ENCODE measurements around the gene TGFA. TPM values are rescaled to one million over a fixed set of nuclear protein-coding genes. Genes with fewer than 3 reads are reported as not detected.

Gene TGFA
- total RNA-seq, 1 donor from 2014 or later, result not detected

- DNase-seq (ENCODE audit: low spot score), result no peak
- Histone ChIP-seq H3F3A (ENCODE audit: low read depth) (peaks cover 3% of the 10 kb centered on the region), H3K9me3 (ENCODE audit: low read depth) (no peaks in the 10 kb centered on the region), H3K4me2 (no peak overlapping the region), H3K79me2 (ENCODE audit: low read depth) (no peaks in the 10 kb centered on the region), H4K20me1 (ENCODE audit: low read depth) (no peaks in the 10 kb centered on the region), H3K36me3 (no peaks in the 10 kb centered on the region), H3K27ac (no peak overlapping the region), H3K27me3 (peaks cover 4% of the 10 kb centered on the region), H2AFZ (replicated peaks) (no peak overlapping the region), H3K4me1 (peaks cover 5% of the 10 kb centered on the region), H3K4me3 (no peak overlapping the region), H3K9ac (no peak overlapping the region)
- Mint-ChIP-seq H3K27me3 (ENCODE audit: insufficient read depth, low read depth) (no peaks in the 10 kb centered on the region), H3K4me1 (peaks cover 2% of the 10 kb centered on the region), H3K9me3 (no peaks in the 10 kb centered on the region), H3K36me3 (no peaks in the 10 kb centered on the region), H3K4me3 (no peak overlapping the region), H3K27ac (no peak overlapping the region)
- TF ChIP-seq, protein P1, sequence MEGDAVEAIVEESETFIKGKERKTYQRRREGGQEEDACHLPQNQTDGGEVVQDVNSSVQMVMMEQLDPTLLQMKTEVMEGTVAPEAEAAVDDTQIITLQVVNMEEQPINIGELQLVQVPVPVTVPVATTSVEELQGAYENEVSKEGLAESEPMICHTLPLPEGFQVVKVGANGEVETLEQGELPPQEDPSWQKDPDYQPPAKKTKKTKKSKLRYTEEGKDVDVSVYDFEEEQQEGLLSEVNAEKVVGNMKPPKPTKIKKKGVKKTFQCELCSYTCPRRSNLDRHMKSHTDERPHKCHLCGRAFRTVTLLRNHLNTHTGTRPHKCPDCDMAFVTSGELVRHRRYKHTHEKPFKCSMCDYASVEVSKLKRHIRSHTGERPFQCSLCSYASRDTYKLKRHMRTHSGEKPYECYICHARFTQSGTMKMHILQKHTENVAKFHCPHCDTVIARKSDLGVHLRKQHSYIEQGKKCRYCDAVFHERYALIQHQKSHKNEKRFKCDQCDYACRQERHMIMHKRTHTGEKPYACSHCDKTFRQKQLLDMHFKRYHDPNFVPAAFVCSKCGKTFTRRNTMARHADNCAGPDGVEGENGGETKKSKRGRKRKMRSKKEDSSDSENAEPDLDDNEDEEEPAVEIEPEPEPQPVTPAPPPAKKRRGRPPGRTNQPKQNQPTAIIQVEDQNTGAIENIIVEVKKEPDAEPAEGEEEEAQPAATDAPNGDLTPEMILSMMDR (IDR thresholded peaks at IDR 0.05), result no peak
- TF ChIP-seq EZH2 (IDR thresholded peaks at IDR 0.05), result no peak
- no peak for TF ChIP-seq EZH2phosphoT487 (IDR thresholded peaks at IDR 0.05)
These were observed 71.2 kb downstream of the TGFA start for GRCh38 chr2:70482401-70482800.

DNA sequence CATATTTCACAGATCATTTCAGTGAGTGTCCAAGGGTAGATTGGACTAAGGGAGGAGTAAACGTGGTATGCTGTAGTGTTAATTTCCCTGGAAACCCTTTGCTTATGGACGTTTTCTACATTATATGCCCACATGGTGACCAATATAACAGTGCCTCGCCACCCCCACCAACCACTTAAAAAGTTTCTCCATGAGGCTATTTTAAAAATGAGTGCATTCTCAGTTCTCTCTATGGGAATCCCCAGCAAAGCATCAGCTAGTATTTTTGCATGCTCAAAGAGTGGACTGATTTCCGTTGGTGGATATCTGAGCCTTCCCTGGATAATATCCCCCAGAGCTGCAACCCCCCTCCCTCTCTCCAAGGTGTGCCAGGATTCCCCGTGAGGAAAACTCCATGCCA, 73.2 kb downstream of the TGFA start:
- Histone ChIP-seq H3K4me3 (no peak overlapping the region), H2AFZ (replicated peaks) (no peak overlapping the region), H3K9me3 (ENCODE audit: low read depth) (no peaks in the 10 kb centered on the region), H3K9ac (no peak overlapping the region), H4K20me1 (ENCODE audit: low read depth) (no peaks in the 10 kb centered on the region), H3K79me2 (ENCODE audit: low read depth) (no peaks in the 10 kb centered on the region), H3K36me3 (no peaks in the 10 kb centered on the region), H3F3A (ENCODE audit: low read depth) (peaks cover 3% of the 10 kb centered on the region), H3K4me2 (no peak overlapping the region), H3K4me1 (peaks cover 8% of the 10 kb centered on the region), H3K27ac (no peak overlapping the region), H3K27me3 (peaks cover 4% of the 10 kb centered on the region)
- H3K36me3 Mint-ChIP-seq, result no peaks in the 10 kb centered on the region
- no peak overlapping the region for H3K4me3 Mint-ChIP-seq
- H3K27ac Mint-ChIP-seq, result no peak overlapping the region
- no peak for TF ChIP-seq EZH2phosphoT487 (IDR thresholded peaks at IDR 0.05)
- TF ChIP-seq, protein P1 (IDR thresholded peaks at IDR 0.05), result no peak
- no peak for TF ChIP-seq EZH2 (IDR thresholded peaks at IDR 0.05)
- peaks cover 2% of the 10 kb centered on the region for H3K4me1 Mint-ChIP-seq
- DNase-seq (ENCODE audit: low spot score), result no peak
- no peaks in the 10 kb centered on the region for H3K9me3 Mint-ChIP-seq
- H3K27me3 Mint-ChIP-seq (ENCODE audit: insufficient read depth, low read depth), result no peaks in the 10 kb centered on the region

DNA sequence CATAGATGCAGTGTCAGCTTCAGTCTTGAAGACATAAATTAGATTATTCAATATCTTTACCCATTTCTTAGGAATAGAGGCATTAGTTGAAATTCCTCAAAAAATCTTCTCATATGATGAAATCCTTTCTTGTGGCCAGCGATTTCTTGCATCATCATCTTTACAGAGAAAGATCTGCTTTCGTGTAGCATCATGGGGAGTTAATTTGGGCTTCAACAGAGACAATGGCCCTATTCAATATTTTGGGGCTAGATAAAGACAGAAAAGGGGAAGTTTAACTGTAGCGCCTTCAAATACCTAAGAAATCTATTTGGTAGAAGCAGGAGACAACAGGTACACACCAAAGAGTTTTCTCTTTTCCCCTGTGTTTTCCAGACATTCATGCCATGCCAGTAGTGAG, 73.8 kb downstream of the TGFA start:
- peaks cover 2% of the 10 kb centered on the region for H3K4me1 Mint-ChIP-seq
- no peak overlapping the region for H3K27ac ChIP-seq

More for the DNA sequence above, 73.8 kb downstream of the TGFA start:
- Mint-ChIP-seq H3K9me3 (no peaks in the 10 kb centered on the region), H3K27me3 (ENCODE audit: insufficient read depth, low read depth) (no peaks in the 10 kb centered on the region), H3K27ac (no peak overlapping the region), H3K36me3 (no peaks in the 10 kb centered on the region), H3K4me3 (no peak overlapping the region)
- Histone ChIP-seq H3K4me2 (no peak overlapping the region), H3K36me3 (no peaks in the 10 kb centered on the region), H3F3A (ENCODE audit: low read depth) (peaks cover 3% of the 10 kb centered on the region), H4K20me1 (ENCODE audit: low read depth) (no peaks in the 10 kb centered on the region), H2AFZ (replicated peaks) (no peak overlapping the region), H3K79me2 (ENCODE audit: low read depth) (no peaks in the 10 kb centered on the region), H3K27me3 (peaks cover 4% of the 10 kb centered on the region), H3K9ac (no peak overlapping the region), H3K4me1 (peaks cover 8% of the 10 kb centered on the region), H3K9me3 (ENCODE audit: low read depth) (no peaks in the 10 kb centered on the region), H3K4me3 (no peak overlapping the region)
- TF ChIP-seq, protein P1 (IDR thresholded peaks at IDR 0.05), result no peak
- TF ChIP-seq EZH2 (IDR thresholded peaks at IDR 0.05), result no peak
- no peak for TF ChIP-seq EZH2phosphoT487 (IDR thresholded peaks at IDR 0.05)
- no peak for DNase-seq (ENCODE audit: low spot score)
